ENCODE results near the gene GRIK2. TPM values are rescaled to one million over a fixed set of nuclear protein-coding genes. Genes with fewer than 3 reads are reported as not detected.

Gene GRIK2
- total RNA-seq, 1 experiment from 2014 or later, result 0.55 TPM

- Histone ChIP-seq H3K27me3 (ENCODE audit: low read length) (no peaks in the 10 kb centered on the region), H3F3A (ENCODE audit: low read length, unreplicated experiment) (no peaks in the 10 kb centered on the region), H3K9me3 (ENCODE audit: low read length) (no peaks in the 10 kb centered on the region), H3K4me3 (ENCODE audit: low read length) (no peak overlapping the region), H3K4me1 (ENCODE audit: insufficient read depth, low read length) (no peaks in the 10 kb centered on the region), H3K36me3 (ENCODE audit: low read depth, low read length) (no peaks in the 10 kb centered on the region), H3K9ac (ENCODE audit: low read length) (no peak overlapping the region), H3K9me2 (replicated peaks; ENCODE audit: low read length) (no peaks in the 10 kb centered on the region), H4K20me1 (ENCODE audit: low read length) (no peaks in the 10 kb centered on the region; the same call in 1 of the 2 replicates), H2AFZ (ENCODE audit: low read length) (no peak overlapping the region), H3K27ac (ENCODE audit: low read length) (no peak overlapping the region), H3K79me2 (ENCODE audit: low read length) (no peaks in the 10 kb centered on the region), H3K4me2 (ENCODE audit: low read length) (no peak overlapping the region)
- no peak for ATAC-seq
- ChIA-PET CTCF (no interaction called here), POLR2A (ENCODE audit: unreplicated experiment) (no interaction called here)
- no peak for DNase-seq
- TF ChIP-seq EZH2phosphoT487 (IDR thresholded peaks at IDR 0.05; ENCODE audit: borderline replicate concordance, low read length) (no peak), EZH2 (IDR thresholded peaks at IDR 0.05; ENCODE audit: low read length, unreplicated experiment) (no peak), CTCF (conservative IDR thresholded peaks at IDR 0.05; ENCODE audit: low read depth, low read length) (no peak)
- BruUV-seq (replicated peaks), result no TSS peak
- intact Hi-C loops (cut with micrococcal nuclease), result loop anchor here (5.0 to 10.0 kb wide), 2 partner anchors 248 to 1726 kb away; no protein-coding TSS in a partner anchor
Measured at GRCh38 chr6:101398716-101399615, 5.5 kb downstream of the GRIK2 start.

GRCh38 chr6:101399616-101400162 is 6.2 kb downstream of the GRIK2 start:
- H3K4me1 ChIP-seq (ENCODE audit: insufficient read depth, low read length), result no peaks in the 10 kb centered on the region
- TF ChIP-seq EZH2 (IDR thresholded peaks at IDR 0.05; ENCODE audit: low read length, unreplicated experiment) (no peak), EZH2phosphoT487 (IDR thresholded peaks at IDR 0.05; ENCODE audit: borderline replicate concordance, low read length) (no peak), CTCF (conservative IDR thresholded peaks at IDR 0.05; ENCODE audit: low read depth, low read length) (no peak)
- no peak overlapping the region for H3K9ac ChIP-seq (ENCODE audit: low read length)
- H2AFZ ChIP-seq (ENCODE audit: low read length), result no peak overlapping the region
- no peak overlapping the region for H3K27ac ChIP-seq (ENCODE audit: low read length)
- ATAC-seq, result no peak
- no peaks in the 10 kb centered on the region for H3K9me3 ChIP-seq (ENCODE audit: low read length)
- no peaks in the 10 kb centered on the region for H3K9me2 ChIP-seq (replicated peaks; ENCODE audit: low read length)
- intact Hi-C loops (cut with micrococcal nuclease), result loop anchor here (5.0 to 10.0 kb wide), 2 partner anchors 248 to 1725 kb away; no protein-coding TSS in a partner anchor
- no peaks in the 10 kb centered on the region for H3K36me3 ChIP-seq (ENCODE audit: low read depth, low read length)
- H3K4me3 ChIP-seq (ENCODE audit: low read length), result no peak overlapping the region
- H4K20me1 ChIP-seq (ENCODE audit: low read length), result no peaks in the 10 kb centered on the region; the same call in 1 of the 2 replicates
- ChIA-PET CTCF (no interaction called here), POLR2A (ENCODE audit: unreplicated experiment) (no interaction called here)
- no peaks in the 10 kb centered on the region for H3F3A ChIP-seq (ENCODE audit: low read length, unreplicated experiment)
- no peaks in the 10 kb centered on the region for H3K79me2 ChIP-seq (ENCODE audit: low read length)
- H3K4me2 ChIP-seq (ENCODE audit: low read length), result no peak overlapping the region
- BruUV-seq (replicated peaks), result no TSS peak
- no peak for DNase-seq
- no peaks in the 10 kb centered on the region for H3K27me3 ChIP-seq (ENCODE audit: low read length)
